GM18519 (cell line): ENCODE results near the gene P2RY13.
A peak's percentile ranks its signal among the peaks of the same experiment; 100 is the strongest.

Experiments
- ATAC-seq: cut with Tn5 transposase; IDR thresholded peaks from one replicate; pipeline ENCODE4 v1.9.1; 2021; ENCODE audit warnings: mild to moderate bottlenecking, moderate library complexity; ENCODE audit not compliant: unreplicated experiment, low FRiP score

Gene P2RY13

GRCh38 chr3:151329363-151329762, at the start of gene P2RY13:
TSS of gene P2RY13 (minus strand) at chr3:151329549. CDS start at chr3:151329528, 21 bp downstream.
- ATAC-seq: no peak

- ATAC-seq: no peak
These were observed 48.5 kb upstream of the P2RY13 start for GRCh38 chr3:151377768-151378385.

DNA sequence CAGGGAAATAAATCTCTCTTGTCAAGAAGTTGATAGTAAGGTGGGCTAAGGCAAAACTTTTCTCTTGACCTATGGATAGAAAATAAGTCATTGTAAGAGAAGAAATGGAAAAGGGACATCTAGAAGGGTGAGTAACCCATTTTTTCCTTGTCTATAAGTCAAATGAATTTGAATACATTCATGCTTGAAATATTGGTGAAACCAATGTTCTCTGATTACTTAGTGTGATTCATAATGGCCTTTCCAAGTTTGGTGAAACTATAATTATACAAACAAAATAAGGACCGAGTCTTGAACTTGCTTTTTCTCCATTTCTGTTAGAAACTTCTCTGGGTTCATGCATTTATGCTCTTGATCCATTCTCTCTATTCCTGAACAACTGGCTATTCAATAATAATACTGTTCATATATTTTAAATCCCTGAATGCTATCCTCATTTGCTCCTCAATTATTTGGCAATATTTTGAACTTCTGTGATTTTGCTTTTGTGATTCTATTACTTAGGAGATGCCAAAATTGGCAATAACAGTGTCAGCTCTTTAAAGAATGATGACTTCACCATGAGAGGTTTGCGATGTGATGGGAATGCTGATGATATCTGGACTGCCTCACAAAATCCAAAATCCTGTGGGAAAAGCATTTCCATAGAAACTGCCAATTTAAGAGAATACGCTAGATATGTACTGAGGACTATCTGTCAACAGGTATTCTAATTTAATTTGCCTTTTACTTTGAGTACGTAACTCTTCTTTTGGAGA, 42.9 kb upstream of the P2RY13 start:
- ATAC-seq: no peak

GRCh38 chr3:151371526-151371925, 42.2 kb upstream of the P2RY13 start:
- no peak for ATAC-seq

- no peak for ATAC-seq
These were observed 38.1 kb upstream of the P2RY13 start for GRCh38 chr3:151367448-151367847.

DNA sequence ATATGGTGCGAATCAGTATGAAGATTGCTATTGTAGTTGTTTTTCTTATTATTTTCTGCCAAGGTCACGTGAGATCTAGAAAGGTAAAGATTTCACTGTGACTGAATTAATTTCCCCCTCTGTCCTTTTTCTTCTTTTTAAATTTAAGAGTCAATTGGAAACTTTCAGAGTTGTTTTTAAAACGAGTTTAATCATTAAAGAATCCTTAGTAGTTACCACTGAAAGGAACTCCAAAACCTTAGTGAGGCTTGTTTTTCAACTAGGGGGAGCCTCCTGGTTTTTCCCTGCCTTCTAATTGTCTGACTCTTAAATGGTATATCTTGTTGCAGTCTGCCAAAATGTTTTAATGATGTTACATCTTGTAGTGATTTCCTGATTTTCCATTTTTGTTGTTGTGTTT, 37.6 kb upstream of the P2RY13 start:
- no peak for ATAC-seq

GRCh38 chr3:151362751-151363174, 33.4 kb upstream of the P2RY13 start:
- ATAC-seq: no peak

DNA sequence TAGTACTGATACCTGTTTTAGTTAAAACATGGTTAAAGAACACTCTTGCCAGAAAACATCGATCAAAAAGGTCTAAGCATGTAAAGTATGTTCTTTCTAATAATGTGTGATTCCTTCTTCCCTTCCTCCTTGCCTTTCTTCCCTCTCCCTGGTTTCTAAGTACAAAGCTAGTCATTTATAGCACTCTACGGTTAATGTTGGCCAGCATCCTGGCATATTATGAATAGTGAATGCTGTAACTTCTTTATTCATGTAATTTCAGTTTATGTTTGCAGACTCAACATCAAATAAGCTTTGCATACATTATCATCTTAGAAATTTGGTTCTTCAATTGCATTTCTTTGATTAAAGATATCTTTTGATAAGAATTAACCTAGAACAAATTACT, 28.1 kb upstream of the P2RY13 start:
- no peak for ATAC-seq

DNA sequence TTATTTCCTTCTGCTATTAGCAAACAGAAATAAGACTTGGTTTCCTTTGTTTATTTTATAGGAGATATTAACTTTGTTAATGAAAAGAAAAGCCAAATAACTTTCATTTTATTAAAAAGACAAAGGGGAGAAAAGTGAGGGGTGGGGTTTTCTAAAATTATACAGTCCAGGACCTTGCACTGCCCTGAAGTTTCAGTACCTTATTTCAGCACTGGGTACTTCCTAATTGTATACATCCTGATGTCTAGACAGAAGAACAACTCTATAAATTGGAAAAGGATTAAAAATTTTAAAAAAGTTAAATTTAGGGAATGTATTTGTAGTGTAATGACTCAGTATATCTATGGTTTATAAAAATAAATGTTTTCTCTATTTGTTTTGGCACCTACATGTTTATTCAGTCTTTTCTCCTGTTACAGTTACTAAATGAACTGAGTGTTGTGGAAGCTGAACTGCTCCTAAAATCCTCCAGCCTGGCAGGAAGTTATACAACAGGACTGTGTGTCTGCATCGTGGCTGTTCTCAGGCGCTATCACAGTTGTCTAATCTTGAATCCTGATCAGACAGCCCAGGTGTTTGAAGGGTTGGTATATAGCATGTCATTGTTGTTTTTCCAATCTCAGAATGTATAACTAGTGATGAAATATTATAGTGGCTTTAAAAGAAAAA, 27.6 kb upstream of the P2RY13 start:
- ATAC-seq: no peak

GRCh38 chr3:151351648-151352047, 22.3 kb upstream of the P2RY13 start:
- ATAC-seq: peak; percentile 14

DNA sequence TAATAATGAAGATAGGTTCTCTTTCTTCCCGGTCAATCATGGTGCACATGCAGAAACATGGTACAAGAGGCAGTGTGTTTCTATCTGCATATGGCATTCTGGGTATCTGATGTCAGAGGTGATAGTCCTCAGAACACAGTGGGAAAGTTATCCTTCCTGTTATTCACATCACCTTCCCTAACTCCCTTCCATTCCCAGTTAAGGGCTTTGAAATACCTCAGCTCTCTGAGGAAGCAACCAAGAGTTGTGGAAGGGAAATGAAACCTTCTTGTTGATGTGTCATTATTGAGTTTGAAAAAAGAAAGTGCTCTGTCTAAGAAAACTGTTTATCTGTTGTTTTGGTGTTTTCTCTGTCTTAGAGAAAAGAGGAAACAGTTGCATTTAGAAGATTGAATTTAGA, 21.9 kb upstream of the P2RY13 start:
- ATAC-seq: peak; percentile 90

DNA sequence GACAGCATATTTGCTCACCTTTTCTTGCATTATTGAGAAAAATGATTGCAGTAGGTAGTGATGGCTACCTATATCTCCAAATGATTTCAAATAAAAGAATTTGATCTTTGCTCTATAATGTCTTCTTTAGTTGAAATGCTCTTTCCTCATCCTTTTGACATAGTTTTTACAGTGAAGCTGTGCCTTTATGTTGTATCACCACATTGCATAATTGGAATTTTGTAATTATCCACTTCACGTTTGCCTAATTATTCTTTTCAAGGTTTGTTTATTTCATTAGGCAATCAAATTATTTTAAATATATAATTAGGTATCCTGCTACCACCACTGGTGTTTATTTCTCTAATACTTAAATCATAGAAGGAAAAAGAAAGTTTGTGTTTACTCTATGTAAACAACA, 21.3 kb upstream of the P2RY13 start:
- ATAC-seq: no peak

- ATAC-seq: no peak
These were observed 18.1 kb upstream of the P2RY13 start for GRCh38 chr3:151347432-151347831.

DNA sequence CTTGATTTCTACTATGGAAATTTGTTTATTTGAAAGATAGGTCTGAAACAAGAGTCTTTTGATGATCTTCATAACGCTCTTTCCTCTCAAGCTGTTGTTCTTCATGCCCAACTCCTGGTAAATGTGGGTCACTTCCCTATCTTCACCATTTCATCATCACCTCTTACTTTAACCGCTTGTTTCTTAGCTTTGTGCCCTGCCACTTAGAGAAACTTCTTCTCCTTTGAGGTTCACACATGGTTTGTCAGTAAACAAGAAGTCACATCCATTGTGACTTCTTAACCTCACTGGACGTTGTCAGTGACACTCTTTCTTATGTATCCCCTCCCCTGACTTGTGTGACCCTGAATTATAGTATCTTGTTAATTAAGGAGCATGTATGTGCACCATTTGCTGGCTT, 16.9 kb upstream of the P2RY13 start:
- ATAC-seq: no peak

GRCh38 chr3:151345859-151346258, 16.5 kb upstream of the P2RY13 start:
- ATAC-seq: no peak

DNA sequence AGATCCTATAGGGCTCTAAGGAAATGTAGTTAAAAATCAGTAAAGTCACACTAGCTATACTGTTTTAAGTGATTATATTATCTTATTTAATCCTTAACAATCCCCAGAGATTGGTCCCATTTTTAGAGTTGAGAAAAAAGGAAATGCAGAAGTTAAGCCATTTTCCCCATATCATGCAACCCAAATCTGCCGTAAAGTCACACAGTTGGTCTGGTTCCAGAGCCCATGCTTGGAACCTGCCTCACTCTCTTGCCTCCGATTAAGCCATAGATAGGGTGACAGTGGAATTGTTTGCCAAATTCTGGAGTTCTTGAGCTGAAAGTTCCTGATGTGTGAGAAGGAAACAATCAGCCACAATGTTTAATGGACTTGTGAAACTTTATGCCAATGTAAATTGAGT, 2.3 kb upstream of the P2RY13 start:
- ATAC-seq: no peak

- no peak for ATAC-seq
These were observed 1.6 kb upstream of the P2RY13 start for GRCh38 chr3:151330899-151331298.

- ATAC-seq: no peak
These were observed 1.0 kb upstream of the P2RY13 start for GRCh38 chr3:151330379-151330778.

DNA sequence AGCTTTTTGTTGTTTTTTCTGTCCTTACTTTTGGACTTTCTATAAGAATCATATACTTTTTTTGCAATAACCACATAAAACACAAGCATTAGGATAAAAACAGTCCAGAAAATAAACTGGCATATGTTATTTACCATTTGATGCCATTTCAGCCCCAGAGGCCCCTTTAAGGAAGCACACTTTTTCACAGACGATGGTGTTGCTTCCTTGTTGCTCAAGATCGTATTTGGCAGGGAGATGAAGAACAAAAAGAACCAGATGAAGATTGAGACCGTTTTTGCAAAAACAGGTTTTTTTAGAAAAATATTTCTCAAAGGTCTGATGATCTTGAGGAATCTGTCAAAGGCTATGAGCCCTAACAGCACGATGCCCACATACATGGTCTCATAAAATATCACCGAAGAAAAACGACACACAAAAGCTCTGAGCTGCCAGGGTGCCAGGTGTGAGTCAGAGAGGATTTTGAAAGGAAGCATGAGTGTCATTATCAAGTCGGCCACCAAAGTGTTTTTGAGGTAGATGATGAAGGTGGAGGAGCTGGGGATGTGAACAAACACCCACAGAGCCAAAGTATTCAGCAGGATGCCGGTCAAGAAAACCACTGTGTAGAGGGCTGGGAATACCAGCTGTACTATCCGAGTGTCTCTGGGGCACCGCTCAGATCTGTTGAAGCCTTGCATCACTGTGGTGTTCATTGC, 902 bp downstream of the P2RY13 start:
- no peak for ATAC-seq

DNA sequence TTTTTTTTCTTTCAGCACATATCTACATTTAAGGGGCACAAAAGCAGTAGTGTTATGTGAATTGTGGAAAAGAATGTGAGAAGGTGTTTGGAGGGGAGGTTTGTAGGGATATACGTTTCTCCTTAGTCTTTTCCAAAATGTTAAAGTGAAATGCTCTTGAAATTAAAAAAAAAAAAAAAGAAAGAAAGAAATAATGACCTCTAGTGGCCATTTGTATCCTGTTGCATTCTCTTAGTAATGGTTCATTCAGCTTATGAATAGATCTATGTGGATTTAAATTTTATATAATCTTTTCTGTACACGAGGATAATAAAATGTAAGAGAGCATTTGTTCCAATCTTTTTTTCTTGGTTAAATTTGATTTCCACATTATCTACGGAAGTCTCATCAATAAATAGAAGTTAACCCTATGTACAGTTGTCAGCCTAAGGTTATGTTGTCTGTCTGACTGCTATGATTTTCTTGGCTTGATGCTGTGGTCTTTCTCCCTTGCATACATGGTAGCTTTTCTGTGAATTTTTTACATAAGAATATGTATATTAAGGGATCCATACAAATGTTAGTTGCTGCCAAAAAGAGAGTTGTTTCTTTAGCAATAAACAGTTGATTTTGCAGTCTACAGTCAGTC, 1.7 kb downstream of the P2RY13 start:
- no peak for ATAC-seq

GRCh38 chr3:151322511-151322910, 6.8 kb downstream of the P2RY13 start:
- ATAC-seq: no peak
